ENCODE results near the gene MICU2.

DNA sequence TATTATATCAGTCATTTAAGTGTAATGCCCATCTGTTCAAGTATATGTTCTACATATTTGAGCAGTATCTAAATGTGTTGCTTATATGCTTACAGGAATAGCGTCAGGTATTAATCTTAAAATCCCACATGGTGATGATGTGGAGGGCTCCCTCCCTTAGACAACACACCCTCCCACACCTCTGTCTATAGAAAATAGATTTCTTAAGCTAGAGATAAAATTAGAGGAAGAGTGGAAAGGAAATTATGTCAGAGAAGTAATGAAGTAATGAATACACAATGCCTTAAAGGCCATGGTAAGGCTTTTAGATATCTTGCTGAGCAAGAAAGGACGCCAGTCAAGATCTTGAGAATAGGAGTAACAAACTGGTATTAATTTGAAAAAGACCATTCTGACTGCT is 157.3 kb downstream of the MICU2 start:
- TF ChIP-seq, protein P1, sequence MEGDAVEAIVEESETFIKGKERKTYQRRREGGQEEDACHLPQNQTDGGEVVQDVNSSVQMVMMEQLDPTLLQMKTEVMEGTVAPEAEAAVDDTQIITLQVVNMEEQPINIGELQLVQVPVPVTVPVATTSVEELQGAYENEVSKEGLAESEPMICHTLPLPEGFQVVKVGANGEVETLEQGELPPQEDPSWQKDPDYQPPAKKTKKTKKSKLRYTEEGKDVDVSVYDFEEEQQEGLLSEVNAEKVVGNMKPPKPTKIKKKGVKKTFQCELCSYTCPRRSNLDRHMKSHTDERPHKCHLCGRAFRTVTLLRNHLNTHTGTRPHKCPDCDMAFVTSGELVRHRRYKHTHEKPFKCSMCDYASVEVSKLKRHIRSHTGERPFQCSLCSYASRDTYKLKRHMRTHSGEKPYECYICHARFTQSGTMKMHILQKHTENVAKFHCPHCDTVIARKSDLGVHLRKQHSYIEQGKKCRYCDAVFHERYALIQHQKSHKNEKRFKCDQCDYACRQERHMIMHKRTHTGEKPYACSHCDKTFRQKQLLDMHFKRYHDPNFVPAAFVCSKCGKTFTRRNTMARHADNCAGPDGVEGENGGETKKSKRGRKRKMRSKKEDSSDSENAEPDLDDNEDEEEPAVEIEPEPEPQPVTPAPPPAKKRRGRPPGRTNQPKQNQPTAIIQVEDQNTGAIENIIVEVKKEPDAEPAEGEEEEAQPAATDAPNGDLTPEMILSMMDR (IDR thresholded peaks at IDR 0.05), result no peak
- TF ChIP-seq POLR2A (IDR thresholded peaks at IDR 0.05), result no peak
